Smooth muscle cell (in vitro differentiated cells): ENCODE data around the gene VAMP1. TPM values are rescaled to one million over a fixed set of nuclear protein-coding genes. Genes with fewer than 3 reads are reported as not detected.
"Not testable (repeated sequence)": the region's sequence is repeated elsewhere in the genome, so short reads cannot be mapped to it uniquely, and the experiment has no call there.

Source experiments
- DNase-seq: peaks from one replicate; lab custom pipeline; 2025; ENCODE audit not compliant: unreplicated experiment; lab: John Stamatoyannopoulos, UW
- H2AFZ ChIP-seq: fragments of 200-600 bp; sonication (generic); 2 replicates; pipeline ENCODE4 v1.6.0; 2016; ENCODE audit warnings: antibody characterized with exemption, low read depth, mild to moderate bottlenecking
- H3F3A ChIP-seq: fragments of 200-600 bp; sonication (generic); 2 replicates; pipeline ENCODE4 v1.6.0; 2017; ENCODE audit warnings: antibody characterized with exemption, low read depth
- H3K27ac ChIP-seq: fragments of 200-600 bp; sonication (generic); 2 replicates; pipeline ENCODE4 v1.5.1; 2016; ENCODE audit warnings: low read depth, mild to moderate bottlenecking
- H3K27me3 ChIP-seq: fragments of 200-600 bp; sonication (generic); 2 replicates; pipeline ENCODE4 v1.6.1; 2016; ENCODE audit warnings: low read depth, mild to moderate bottlenecking
- H3K36me3 ChIP-seq: fragments of 200-600 bp; sonication (generic); 2 replicates; pipeline ENCODE4 v1.5.1; 2016; ENCODE audit warnings: low read depth
- H3K4me1 ChIP-seq: fragments of 200-600 bp; sonication (generic); 2 replicates; pipeline ENCODE4 v1.5.1; 2016; ENCODE audit warnings: low read depth
- H3K4me2 ChIP-seq: fragments of 200-600 bp; sonication (generic); 2 replicates; pipeline ENCODE4 v1.6.0; 2016; ENCODE audit warnings: mild to moderate bottlenecking
- H3K4me3 ChIP-seq: fragments of 200-600 bp; sonication (generic); 2 replicates; pipeline ENCODE4 v1.5.1; 2016; ENCODE audit warnings: mild to moderate bottlenecking
- H3K79me2 ChIP-seq: fragments of 200-600 bp; sonication (generic); 2 replicates; pipeline ENCODE4 v1.6.0; 2016; ENCODE audit warnings: low read depth, mild to moderate bottlenecking
- H3K9ac ChIP-seq: fragments of 200-600 bp; sonication (generic); 2 replicates; pipeline ENCODE4 v1.6.0; 2016; ENCODE audit warnings: low read depth
- H3K9me3 ChIP-seq: fragments of 200-600 bp; sonication (generic); replicated peaks from 2 replicates; pipeline ENCODE4 v1.5.1; 2016; ENCODE audit warnings: low read depth
- H4K20me1 ChIP-seq: fragments of 200-600 bp; sonication (generic); 2 replicates; pipeline ENCODE4 v1.6.0; 2016; ENCODE audit warnings: low read depth
- CTCF ChIP-seq: fragments of 200-600 bp; sonication (generic); IDR thresholded peaks from 2 replicates; pipeline ENCODE4 v1.5.1; 2017; ENCODE audit warnings: borderline replicate concordance, mild to moderate bottlenecking, antibody characterized with exemption; ENCODE audit not compliant: insufficient read depth, poor library complexity, severe bottlenecking
- WGBS: methylation state at CpG from one replicate; pipeline ENCODE4 v1.1.7; 2016; ENCODE audit warnings: low lambda C conversion rate; 5-methylcytosine and 5-hydroxymethylcytosine counted together
- polyA plus RNA-seq: library from polyadenylated mRNA; unstranded; fragments of >200 nt; fragmentation: Nextera tagmentation; extraction: Ambion mirVana; gene quantifications from 2 replicates; pipeline ENCODE4 v1.2.1, GENCODE V29; 2016
- total RNA-seq: library from RNA; depleted of rRNA; stranded (reverse); fragments of >200 nt; gene quantifications from 2 replicates; pipeline ENCODE4 v1.2.3, GENCODE V29; 2014

VAMP1 gene
- total and polyA plus RNA-seq, 2 experiments from 2014 or later, result 3.5 to 7.5 TPM

DNA sequence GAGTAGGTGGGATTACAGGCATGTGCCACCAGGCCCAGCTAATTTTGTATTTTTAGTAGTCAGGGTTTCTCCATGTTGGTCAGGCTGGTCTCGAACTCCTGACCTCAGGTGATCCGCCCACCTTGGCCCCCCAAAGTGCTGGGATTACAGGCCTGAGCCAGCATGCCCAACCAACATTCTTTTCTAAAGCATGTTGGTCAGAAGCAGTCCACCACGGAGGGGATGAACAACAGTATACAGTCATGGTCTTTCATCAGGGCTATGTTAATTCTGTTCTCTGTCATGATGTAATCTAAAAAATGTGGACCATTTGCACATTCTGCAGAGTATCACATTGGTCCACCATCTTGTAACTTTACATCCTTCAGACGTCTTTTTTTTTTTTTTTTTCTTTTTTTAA, 19.0 kb upstream of the VAMP1 start:
- H3F3A ChIP-seq, result peaks cover 4% of the 10 kb centered on the region
- no peak overlapping the region for H2AFZ ChIP-seq
- H3K4me1 ChIP-seq, result peaks cover 9% of the 10 kb centered on the region
- peaks cover 9% of the 10 kb centered on the region for H3K79me2 ChIP-seq
- H3K4me3 ChIP-seq, result no peak overlapping the region
- TF ChIP-seq CTCF, result no peak
- no peaks in the 10 kb centered on the region for H3K36me3 ChIP-seq
- no peak overlapping the region for H3K27ac ChIP-seq
- H3K4me2 ChIP-seq, result no peak overlapping the region
- H4K20me1 ChIP-seq, result peaks cover 1% of the 10 kb centered on the region
- H3K27me3 ChIP-seq, result no peaks in the 10 kb centered on the region
- no peak overlapping the region for H3K9ac ChIP-seq
- no peak for DNase-seq
- no peaks in the 10 kb centered on the region for H3K9me3 ChIP-seq
- WGBS, result 72% methylated on average over 4 of the region's 4 CpGs

- no peak for DNase-seq
- Histone ChIP-seq H3K79me2 (peaks cover 9% of the 10 kb centered on the region), H3K9me3 (no peaks in the 10 kb centered on the region), H3K4me3 (no peak overlapping the region), H3F3A (peaks cover 4% of the 10 kb centered on the region), H3K9ac (no peak overlapping the region), H4K20me1 (no peaks in the 10 kb centered on the region), H3K4me1 (peaks cover 7% of the 10 kb centered on the region), H2AFZ (no peak overlapping the region), H3K27me3 (no peaks in the 10 kb centered on the region), H3K4me2 (no peak overlapping the region), H3K36me3 (no peaks in the 10 kb centered on the region), H3K27ac (no peak overlapping the region)
- TF ChIP-seq CTCF, result no peak
- WGBS, result 94% methylated on average over 1 of the region's 1 CpG
Measured at GRCh38 chr12:6488240-6488639, 17.8 kb upstream of the VAMP1 start.

DNA sequence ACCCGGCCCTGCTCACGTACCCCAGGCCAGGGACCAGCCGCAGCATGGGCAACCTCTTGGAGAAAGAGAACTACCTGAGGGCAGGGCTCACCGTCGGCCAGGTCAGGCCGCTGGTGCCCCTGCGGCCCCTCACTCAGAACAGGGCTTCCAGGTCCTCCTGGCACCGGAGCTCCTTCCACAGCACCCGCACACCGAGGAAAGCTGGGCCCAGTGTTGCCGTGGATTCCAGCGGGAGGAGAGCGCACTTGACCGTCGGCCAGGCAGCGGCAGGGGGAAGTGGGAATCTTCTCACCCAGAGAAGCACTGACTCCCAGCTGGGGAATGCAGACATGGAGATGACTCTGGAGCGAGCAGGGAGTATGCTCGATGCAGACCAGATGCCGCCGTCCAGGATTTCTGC, 7.9 kb upstream of the VAMP1 start:
- H3K4me3 ChIP-seq, result no peak overlapping the region
- H3K9ac ChIP-seq, result no peak overlapping the region
- H3K9me3 ChIP-seq, result no peaks in the 10 kb centered on the region
- H3F3A ChIP-seq, result no peaks in the 10 kb centered on the region
- no peaks in the 10 kb centered on the region for H3K36me3 ChIP-seq
- WGBS, result 86% methylated on average over 20 of the region's 20 CpGs
- no peak overlapping the region for H2AFZ ChIP-seq
- no peak for TF ChIP-seq CTCF
- DNase-seq, result no peak
- no peaks in the 10 kb centered on the region for H4K20me1 ChIP-seq
- H3K4me2 ChIP-seq, result no peak overlapping the region
- no peaks in the 10 kb centered on the region for H3K79me2 ChIP-seq
- H3K27ac ChIP-seq, result peak overlapping the region; percentile 50
- H3K4me1 ChIP-seq, result no peaks in the 10 kb centered on the region
- H3K27me3 ChIP-seq, result no peaks in the 10 kb centered on the region

DNA sequence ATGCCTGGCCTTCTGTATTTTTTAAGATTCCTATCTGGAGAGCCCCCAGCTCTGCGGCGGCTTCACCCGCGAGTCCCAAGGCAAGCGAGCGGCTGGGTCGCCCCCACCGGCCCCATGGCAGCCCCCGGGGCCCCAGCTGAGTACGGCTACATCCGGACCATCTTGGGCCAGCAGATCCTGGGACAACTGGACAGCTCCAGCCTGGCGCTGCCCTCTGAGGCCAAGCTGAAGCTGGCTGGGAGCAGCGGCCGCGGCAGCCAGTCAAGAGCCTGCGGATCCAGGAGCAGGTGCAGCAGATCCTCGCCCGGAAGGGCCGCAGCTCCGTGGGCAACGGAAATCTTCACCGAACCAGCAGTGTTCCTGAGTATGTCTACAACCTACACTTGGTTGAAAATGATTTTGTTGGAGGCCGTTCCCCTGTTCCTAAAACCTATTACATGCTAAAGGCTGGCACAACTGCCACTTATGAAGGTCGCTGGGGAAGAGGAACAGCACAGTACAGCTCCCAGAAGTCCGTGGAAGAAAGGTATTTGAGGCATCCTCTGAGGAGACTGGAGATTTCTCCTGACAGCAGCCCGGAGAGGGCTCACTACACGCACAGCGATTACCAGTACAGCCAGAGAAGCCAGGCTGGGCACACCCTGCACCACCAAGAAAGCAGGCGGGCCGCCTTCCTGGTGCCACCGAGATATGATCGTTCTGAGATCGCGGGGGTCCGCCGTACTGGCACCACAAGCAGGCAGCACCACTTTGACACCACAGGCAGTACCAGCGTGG, 7.3 kb upstream of the VAMP1 start:
- WGBS, result 94% methylated on average over 35 of the region's 37 CpGs
- not testable (repeated sequence) for H3K4me1 ChIP-seq

More for the DNA sequence above, 7.3 kb upstream of the VAMP1 start:
- not testable (repeated sequence) for H3K79me2 ChIP-seq, H3K9ac ChIP-seq, H3K27me3 ChIP-seq, H2AFZ ChIP-seq, H3K27ac ChIP-seq, H3K4me3 ChIP-seq, H4K20me1 ChIP-seq, H3K9me3 ChIP-seq, H3F3A ChIP-seq, H3K36me3 ChIP-seq, H3K4me2 ChIP-seq, DNase-seq
